ENCODE results near the gene LAMA3.

LAMA3 gene

DNA sequence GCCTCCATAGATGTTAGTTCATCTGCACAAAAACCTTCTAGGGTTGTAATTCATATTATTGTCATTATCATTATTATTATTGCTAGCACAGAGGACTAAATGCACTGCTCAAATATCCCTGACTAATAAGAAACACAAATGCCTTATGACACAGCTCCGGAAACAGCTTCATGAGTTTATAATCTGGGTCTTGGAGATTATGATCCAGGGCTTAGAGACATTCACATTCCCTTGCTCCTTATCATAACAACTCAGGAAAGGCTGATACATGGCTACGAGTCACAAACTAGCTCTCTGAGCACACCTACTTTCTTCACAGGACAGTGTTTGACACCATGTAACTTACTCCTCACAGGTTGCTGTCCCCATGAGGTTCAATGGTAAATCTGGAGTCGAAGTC lies 223.1 kb downstream of the LAMA3 start:
- no peak for DNase-seq (ENCODE audit: low spot score)

DNA sequence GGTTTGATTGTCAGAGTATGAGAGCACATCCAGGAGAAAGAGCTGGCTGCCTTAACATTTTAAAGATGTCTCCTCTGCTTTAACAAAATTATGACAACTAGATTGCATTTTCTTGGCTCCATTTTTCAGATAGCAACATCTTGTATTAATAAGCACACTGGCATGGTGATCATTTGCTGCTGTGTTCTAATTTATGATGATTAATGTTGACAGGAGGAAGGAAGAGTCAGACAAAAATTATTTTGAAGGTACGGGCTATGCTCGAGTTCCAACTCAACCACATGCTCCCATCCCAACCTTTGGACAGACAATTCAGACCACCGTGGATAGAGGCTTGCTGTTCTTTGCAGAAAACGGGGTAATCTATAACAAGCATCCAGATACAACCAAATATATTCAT lies 227.1 kb downstream of the LAMA3 start:
- no peak for DNase-seq (ENCODE audit: low spot score)

DNA sequence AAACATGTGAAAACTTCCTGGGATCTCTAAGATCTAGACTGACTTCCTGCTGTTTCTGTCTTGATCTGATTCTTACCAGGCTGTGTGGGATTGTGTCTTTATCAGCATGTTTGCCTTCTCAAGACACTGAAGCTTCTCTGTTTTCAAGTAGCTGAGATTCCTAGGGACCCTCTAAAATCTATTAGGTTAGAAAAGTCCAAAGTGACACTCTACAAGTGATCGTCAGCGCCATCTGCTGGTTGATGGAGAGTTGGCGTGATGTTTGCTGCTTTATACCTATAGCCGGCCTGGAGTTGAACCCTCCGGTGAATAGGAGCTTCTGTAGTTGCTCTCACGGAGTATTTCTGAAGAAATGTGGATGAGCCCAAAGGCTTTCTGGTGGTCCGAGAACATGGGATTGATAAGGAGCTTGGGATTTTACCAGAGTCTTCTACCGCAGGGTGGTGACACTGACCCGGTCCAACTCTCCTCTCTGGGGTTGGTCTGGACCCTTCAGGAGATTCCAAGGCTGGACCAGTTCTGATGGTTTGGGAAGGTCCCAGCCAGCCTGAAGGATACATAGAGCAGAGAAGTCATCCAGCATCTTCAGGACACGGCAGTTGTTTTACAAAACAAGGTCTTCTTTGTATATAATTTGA lies 229.3 kb downstream of the LAMA3 start:
- peak; percentile 84 for DNase-seq (ENCODE audit: low spot score)

- DNase-seq (ENCODE audit: low spot score) = peak; percentile 13
Measured at GRCh38 chr18:23920054-23920453, 230.8 kb downstream of the LAMA3 start.

- DNase-seq (ENCODE audit: low spot score) = no peak
Measured at GRCh38 chr18:23921716-23922285, 232.5 kb downstream of the LAMA3 start.

- no peak for DNase-seq (ENCODE audit: low spot score)
Measured at GRCh38 chr18:23922939-23923338, 233.7 kb downstream of the LAMA3 start.

DNA sequence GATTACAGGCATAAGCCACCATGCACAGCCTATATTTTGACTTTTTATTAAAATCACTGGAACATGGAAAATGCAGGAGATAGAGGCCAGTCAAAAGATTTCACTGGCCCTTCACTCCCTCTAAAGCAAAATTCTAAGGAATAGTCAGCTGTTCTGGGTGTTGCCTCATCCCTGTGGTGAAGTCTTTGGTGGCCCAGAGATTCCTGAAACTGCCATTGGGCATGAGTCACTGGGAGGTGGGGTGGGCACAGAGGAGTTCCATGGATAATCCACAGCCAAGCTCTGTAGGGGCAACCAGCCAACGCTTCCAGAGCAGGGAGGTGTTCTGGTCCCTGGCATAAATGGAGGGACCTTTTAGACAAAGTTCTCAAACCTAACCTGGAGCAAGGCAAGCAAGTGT lies 235.6 kb downstream of the LAMA3 start:
- DNase-seq (ENCODE audit: low spot score) = no peak

DNA sequence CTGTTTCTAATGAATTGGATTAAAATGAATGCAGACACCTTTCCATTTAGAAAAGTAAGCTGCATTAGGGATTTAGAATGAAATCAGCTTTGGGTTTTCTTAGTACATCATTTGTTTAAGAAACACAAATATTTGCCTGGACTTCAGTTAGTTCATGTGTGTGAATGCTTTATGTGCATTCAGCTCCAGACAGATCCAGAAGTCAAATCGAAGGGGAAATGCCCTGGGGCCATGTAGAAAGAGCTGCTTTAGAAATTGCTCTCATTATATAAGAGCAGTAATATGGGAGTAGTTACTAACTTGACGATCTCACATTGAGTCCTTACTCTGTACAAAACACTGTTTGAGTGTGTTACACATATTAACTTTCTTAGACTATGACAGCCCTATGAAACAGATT lies 237.3 kb downstream of the LAMA3 start:
- no peak for DNase-seq (ENCODE audit: low spot score)

- no peak for DNase-seq (ENCODE audit: low spot score)
Measured at GRCh38 chr18:23927821-23928746, 238.8 kb downstream of the LAMA3 start.

DNA sequence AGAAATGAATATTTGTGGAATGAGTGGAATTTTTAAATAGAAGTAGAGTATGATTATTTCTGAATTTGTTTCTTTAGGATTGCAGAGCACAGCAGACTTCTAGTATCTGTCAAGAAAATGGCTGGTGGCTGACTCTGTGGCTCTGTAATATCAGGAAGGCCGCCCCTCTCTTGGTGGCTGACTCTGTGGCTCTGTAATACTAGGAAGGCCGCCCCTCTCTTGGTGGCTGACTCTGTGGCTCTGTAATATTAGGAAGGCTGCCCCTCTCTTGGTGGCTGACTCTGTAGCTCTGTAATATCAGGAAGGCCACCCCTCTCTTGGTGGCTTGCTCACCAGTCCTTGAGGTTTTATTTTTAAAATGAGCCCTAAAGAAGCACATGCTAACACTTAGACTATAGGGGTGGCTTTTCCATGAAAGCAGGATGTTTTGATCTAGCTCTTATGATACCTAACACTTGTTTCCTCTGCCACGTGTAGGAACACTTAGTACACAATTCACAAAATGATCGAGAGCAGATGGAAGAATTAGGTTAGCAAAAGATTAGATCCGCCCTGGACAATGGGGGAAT lies 240.2 kb downstream of the LAMA3 start:
- peak; percentile 55 for DNase-seq (ENCODE audit: low spot score)

GRCh38 chr18:23930002-23930401 lies 240.7 kb downstream of the LAMA3 start:
- DNase-seq (ENCODE audit: low spot score) = no peak

DNA sequence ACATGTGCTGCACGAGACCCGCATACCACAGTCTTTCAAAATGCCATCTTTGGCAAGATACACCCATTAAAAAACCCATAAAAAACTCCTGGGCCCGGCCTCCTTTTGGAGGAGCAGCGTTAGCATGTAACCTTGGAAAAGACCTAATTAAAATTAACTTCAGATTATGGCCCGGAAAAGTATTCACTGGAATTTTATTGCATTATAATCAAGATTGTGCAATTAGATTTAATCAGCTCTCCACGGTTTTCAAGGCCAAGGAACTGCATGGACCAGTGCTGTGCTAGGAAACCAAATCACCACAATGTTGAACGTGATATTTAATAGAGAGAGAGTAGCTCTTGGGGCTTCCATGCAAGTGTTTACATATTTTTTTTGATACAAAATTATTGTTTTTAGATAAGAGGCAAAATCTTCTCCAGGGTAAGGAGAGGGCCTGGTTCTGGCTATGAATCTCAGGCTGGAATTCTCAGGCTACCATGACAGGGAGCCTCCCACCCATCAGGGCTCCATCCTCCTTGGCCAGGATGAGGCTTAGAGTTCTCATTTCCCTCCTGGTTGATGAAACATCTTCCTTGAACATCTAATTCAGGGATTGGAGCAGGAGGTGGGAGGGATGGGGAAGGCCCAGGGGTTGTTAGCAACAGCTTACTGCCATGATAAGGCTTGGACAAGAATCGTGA lies 243.3 kb downstream of the LAMA3 start:
- DNase-seq (ENCODE audit: low spot score) = no peak

DNA sequence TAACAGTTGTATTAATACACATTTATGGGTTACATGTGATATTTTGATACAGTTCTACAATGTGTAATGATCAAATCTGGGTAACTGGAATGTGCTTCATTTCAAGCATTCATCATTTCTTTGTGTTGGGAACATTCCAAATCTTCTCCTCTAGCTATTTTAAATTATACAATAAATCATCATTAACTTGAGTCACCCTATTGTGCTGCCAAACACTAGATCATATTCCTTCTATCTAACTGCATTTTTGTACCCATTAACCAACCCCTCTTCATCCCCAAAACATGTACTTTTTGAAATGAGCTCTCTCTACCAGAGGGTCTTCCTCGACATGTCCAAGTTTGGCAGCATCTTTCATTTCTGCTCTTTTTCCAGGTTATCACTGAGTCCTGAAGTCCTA lies 244.2 kb downstream of the LAMA3 start:
- no peak for DNase-seq (ENCODE audit: low spot score)

DNA sequence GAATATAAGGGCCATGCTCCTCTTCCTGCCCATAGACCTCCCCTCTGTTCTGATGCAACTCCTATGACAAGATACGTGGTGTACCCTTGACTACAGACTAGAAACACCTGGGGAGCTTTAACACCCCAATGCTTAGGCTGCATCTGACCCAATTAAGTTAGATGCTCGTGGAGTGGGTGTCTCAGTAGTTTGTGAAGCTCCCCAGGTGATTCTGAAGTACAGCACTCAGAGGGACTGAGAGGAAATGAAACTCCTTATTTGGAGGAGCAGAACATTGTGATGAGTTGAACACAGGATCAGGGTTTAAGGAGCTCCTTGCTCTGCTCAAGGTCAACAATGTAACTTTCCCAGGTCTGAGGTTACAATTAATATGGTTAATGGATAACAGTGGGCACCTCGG lies 245.0 kb downstream of the LAMA3 start:
- no peak for DNase-seq (ENCODE audit: low spot score)

GRCh38 chr18:23934863-23935262 lies 245.6 kb downstream of the LAMA3 start:
- DNase-seq (ENCODE audit: low spot score) = no peak

GRCh38 chr18:23935804-23936203 lies 246.6 kb downstream of the LAMA3 start:
- DNase-seq (ENCODE audit: low spot score) = peak; percentile 31

DNA sequence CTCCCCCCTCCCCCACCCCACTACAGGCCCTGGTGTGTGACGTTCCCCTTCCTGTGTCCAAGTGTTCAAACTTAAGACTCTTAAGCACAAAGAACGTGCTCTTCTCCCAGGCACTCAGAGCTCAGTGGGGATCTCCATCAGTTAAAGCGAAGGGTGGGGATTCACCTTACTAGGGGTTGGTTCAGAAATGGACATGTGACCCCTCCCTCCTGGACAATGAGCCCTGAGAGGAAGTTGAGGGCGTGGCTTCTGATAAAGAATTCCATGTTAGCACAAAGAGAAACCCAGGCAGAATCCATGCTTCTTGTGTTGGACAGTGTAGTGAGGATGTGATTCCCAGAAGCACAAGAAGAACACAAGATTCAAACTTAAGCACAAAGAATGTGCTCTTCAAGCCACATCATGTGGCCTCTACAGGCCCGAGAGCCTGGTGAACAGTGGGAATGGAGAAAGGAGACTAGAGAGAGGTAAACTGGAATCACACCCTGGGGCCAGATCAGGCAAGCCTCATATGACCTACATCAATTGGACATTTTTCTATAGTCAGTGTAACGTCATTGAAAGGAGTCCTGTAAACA lies 247.2 kb downstream of the LAMA3 start:
- DNase-seq (ENCODE audit: low spot score) = no peak

GRCh38 chr18:23938043-23938756 lies 248.9 kb downstream of the LAMA3 start:
- peak; percentile 23 for DNase-seq (ENCODE audit: low spot score)

- DNase-seq (ENCODE audit: low spot score) = no peak
Measured at GRCh38 chr18:23938901-23939341, 249.7 kb downstream of the LAMA3 start.

DNA sequence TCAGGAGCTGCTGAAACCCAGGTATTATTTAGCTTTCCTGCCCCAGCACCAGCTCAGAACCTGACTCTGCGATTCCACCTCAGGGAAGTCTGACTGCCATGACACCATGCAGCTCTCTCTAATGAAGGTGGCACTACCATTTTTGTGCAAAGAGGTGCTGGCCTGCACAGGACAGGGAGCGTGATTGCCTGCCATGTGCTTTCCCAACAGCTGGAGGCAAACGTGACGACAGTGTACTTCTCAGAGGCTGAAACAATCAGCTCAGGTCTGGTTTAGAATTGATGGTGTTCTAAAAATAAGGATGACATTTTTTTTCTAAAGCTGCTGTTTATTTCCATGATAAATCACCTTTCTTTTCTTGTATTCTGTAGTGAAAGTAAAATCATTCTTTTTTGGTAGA lies 250.1 kb downstream of the LAMA3 start:
- DNase-seq (ENCODE audit: low spot score) = no peak

- no peak for DNase-seq (ENCODE audit: low spot score)
Measured at GRCh38 chr18:23939896-23940295, 250.6 kb downstream of the LAMA3 start.
